A673 (cell line): ENCODE measurements around the gene EBPL. TPM values are rescaled to one million over a fixed set of nuclear protein-coding genes. Genes with fewer than 3 reads are reported as not detected.

Source experiments
- BruUV-seq: library from RNA; stranded (reverse); fragments of 400-500 nt; replicated peaks from 2 replicates; lab custom pipeline; 2021; lab: Mats Ljungman, UMichigan
- CTCF ChIA-PET: fragments of 300-600 bp; sonication (Branson Sonifier 250); formaldehyde crosslinking; loops from one replicate; lab custom pipeline; 2022; ENCODE audit warnings: antibody characterized with exemption; lab: Charles Lee
- POLR2A ChIA-PET: fragments of 300-600 bp; sonication (Branson Sonifier 250); formaldehyde crosslinking; loops from one replicate; lab custom pipeline; 2022; ENCODE audit warnings: antibody characterized with exemption; ENCODE audit not compliant: low non-redundant PET; lab: Charles Lee
- DNase-seq: peaks from one replicate; pipeline ENCODE4 v3.0.0-alpha.2; 2015; ENCODE audit warnings: low spot score
- H3K27ac ChIP-seq: fragments of 200-600 bp; sonication (generic); 2 replicates; pipeline ENCODE4 v1.5.1; 2016; ENCODE audit warnings: mixed run types, low read depth, mild to moderate bottlenecking, mixed read lengths, antibody characterized with exemption, low read length; ENCODE audit not compliant: poor library complexity, severe bottlenecking
- H3K27me3 ChIP-seq: fragments of 200-600 bp; sonication (generic); replicated peaks from 2 replicates; pipeline ENCODE4 v1.6.1; 2017; ENCODE audit warnings: mixed run types, low read depth, mild to moderate bottlenecking, mixed read lengths, antibody characterized with exemption, low read length; ENCODE audit not compliant: insufficient read depth, poor library complexity
- H3K36me3 ChIP-seq: fragments of 200-600 bp; sonication (generic); 2 replicates; pipeline ENCODE4 v1.6.1; 2016; ENCODE audit warnings: mixed run types, mild to moderate bottlenecking, mixed read lengths, antibody characterized with exemption, low read length; ENCODE audit not compliant: insufficient read depth, poor library complexity, severe bottlenecking
- H3K4me1 ChIP-seq: fragments of 200-600 bp; sonication (generic); 2 replicates; pipeline ENCODE4 v1.6.1; 2017; ENCODE audit warnings: mixed run types, mild to moderate bottlenecking, mixed read lengths, antibody characterized with exemption, low read length; ENCODE audit not compliant: insufficient read depth, poor library complexity, severe bottlenecking
- H3K4me3 ChIP-seq: fragments of 200-600 bp; sonication (generic); 2 replicates; pipeline ENCODE4 v1.5.1; 2016; ENCODE audit warnings: low read depth, mixed run types, mild to moderate bottlenecking, mixed read lengths, low read length; ENCODE audit not compliant: poor library complexity, severe bottlenecking
- H3K9me3 ChIP-seq: fragments of 200-600 bp; sonication (generic); 2 replicates; pipeline ENCODE4 v1.6.1; 2016; ENCODE audit warnings: mixed run types, low read depth, mild to moderate bottlenecking, mixed read lengths, antibody characterized with exemption, low read length; ENCODE audit not compliant: poor library complexity, severe bottlenecking
- EZH2 ChIP-seq: fragments of 200-600 bp; sonication (generic); IDR thresholded peaks from 2 replicates; pipeline ENCODE4 v1.6.1; 2017; ENCODE audit warnings: borderline replicate concordance, low read depth, mild to moderate bottlenecking, mixed read lengths, antibody characterized with exemption, low read length; ENCODE audit not compliant: poor library complexity, severe bottlenecking
- intact Hi-C: fragments of 100-400 bp; cut with micrococcal nuclease; formaldehyde crosslinking; loops from one replicate; pipeline ENCODE4 v1.10.0; 2022; ENCODE audit not compliant: unreplicated experiment
- total RNA-seq: library from RNA; stranded (reverse); gene quantifications from 2 replicates; pipeline ENCODE4 v1.2.3, GENCODE V29; 2021
- TF ChIP-seq, protein P1 (sequence below): fragments of 300-800, 200-600 bp; sonication (generic); conservative IDR thresholded peaks from 2 replicates; pipeline ENCODE4 v1.5.1; 2017; ENCODE audit warnings: low read depth, mild to moderate bottlenecking, antibody characterized with exemption, low read length, moderate library complexity, mixed read lengths

The EBPL gene
- total RNA-seq, 1 experiment from 2014 or later = 66.5 TPM

DNA sequence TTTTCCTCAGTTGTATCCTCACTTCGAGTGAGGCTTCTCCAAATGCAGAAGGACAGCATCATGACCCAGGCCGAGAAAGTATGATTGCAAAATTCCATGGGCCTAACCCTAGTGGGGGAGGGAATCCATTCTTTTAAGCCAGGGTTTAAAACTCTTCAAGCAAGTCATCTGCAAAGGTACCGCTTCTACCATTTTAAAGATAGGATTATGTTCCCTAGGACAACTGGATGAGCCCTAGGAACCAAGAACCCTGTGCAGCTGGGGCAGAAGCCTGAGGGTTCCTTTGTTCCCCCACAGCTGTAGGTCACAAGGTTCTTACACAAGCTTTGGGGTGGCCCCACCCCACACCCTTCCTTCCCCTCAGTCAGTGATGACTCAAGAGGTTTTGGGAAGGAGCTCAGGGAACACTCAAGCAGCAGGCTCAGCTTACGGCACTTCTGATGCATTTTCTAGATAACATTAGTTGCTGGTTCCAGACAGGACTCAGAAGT lies 49.4 kb downstream of the EBPL start:
- TF ChIP-seq EZH2 = no peak
- TF ChIP-seq, protein P1, sequence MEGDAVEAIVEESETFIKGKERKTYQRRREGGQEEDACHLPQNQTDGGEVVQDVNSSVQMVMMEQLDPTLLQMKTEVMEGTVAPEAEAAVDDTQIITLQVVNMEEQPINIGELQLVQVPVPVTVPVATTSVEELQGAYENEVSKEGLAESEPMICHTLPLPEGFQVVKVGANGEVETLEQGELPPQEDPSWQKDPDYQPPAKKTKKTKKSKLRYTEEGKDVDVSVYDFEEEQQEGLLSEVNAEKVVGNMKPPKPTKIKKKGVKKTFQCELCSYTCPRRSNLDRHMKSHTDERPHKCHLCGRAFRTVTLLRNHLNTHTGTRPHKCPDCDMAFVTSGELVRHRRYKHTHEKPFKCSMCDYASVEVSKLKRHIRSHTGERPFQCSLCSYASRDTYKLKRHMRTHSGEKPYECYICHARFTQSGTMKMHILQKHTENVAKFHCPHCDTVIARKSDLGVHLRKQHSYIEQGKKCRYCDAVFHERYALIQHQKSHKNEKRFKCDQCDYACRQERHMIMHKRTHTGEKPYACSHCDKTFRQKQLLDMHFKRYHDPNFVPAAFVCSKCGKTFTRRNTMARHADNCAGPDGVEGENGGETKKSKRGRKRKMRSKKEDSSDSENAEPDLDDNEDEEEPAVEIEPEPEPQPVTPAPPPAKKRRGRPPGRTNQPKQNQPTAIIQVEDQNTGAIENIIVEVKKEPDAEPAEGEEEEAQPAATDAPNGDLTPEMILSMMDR = no peak
- CTCF ChIA-PET = interaction anchor here (0.5 kb wide), 1 partner anchor 32 kb away, joined by 3 read pairs; no protein-coding TSS in a partner anchor
- POLR2A ChIA-PET = no interaction called here

DNA sequence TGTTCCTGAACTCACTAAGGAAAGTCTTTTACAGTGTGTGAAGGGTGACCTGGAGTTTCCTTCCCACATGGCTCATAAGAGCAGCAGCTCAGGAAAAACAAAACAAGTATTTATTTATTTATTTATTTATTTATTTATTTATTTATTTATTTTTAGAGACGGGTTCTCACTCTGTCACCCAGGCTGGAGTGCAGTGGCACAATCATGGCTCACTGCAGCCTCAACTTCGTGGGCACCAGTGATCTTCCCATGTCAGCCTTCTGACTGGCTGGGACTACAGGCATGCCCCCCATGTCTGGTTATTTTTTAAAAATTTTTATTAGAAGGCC lies 52.6 kb downstream of the EBPL start:
- TF ChIP-seq, protein P1 = no peak
- no peak for TF ChIP-seq EZH2
- intact Hi-C loops = no loop called here
- no peaks in the 10 kb centered on the region for H3K9me3 ChIP-seq
- H3K4me1 ChIP-seq = no peaks in the 10 kb centered on the region
- POLR2A ChIA-PET = no interaction called here
- H3K4me3 ChIP-seq = no peak overlapping the region
- DNase-seq = no peak
- no peaks in the 10 kb centered on the region for H3K36me3 ChIP-seq
- H3K27ac ChIP-seq = no peak overlapping the region
- CTCF ChIA-PET = no interaction called here
- no TSS peak for BruUV-seq
- H3K27me3 ChIP-seq = no peaks in the 10 kb centered on the region

More for the DNA sequence above, 49.4 kb downstream of the EBPL start:
- Histone ChIP-seq H3K9me3 (no peaks in the 10 kb centered on the region), H3K4me1 (no peaks in the 10 kb centered on the region), H3K4me3 (no peak overlapping the region), H3K36me3 (no peaks in the 10 kb centered on the region), H3K27me3 (no peaks in the 10 kb centered on the region), H3K27ac (no peak overlapping the region)
- no TSS peak for BruUV-seq
- intact Hi-C loops = no loop called here
- DNase-seq = no peak

DNA sequence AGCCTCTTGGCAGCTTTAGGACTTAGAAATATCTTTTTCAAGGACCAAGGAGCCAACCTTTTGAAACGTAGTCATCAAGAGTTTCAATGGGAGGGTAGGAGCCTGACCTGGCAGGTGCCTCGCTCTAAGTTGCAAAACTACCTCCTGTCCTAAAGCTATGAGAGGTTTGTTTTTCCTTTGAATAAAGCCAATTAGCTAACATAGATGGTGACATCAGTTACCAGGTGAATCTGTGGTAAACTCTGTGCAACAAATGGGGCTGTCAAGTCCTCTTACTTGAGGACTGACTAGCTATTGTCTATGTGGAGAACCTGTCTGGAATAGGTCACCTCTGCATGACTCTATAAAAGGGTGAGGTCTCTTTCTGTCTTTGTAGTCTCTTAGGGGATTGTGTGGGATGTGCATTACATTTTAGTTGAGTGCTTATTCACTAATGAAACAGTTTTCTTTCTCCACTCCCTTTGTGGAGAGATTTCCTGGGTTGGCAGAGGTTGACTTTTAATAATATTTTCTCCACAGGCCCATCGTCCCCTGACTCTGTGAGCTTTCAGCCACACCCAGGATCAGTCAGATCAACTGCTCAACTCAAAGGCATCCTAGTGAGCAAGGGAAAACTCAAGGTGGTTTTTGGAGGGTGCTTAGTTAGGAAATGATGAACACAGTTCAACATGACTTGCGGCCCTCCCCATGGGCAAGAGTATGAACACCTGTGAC lies 53.1 kb downstream of the EBPL start:
- no peaks in the 10 kb centered on the region for H3K4me1 ChIP-seq
- CTCF ChIA-PET = no interaction called here
- H3K4me3 ChIP-seq = no peak overlapping the region
- POLR2A ChIA-PET = no interaction called here
- no peak overlapping the region for H3K27ac ChIP-seq
- no peaks in the 10 kb centered on the region for H3K9me3 ChIP-seq
- DNase-seq = no peak
- TF ChIP-seq, protein P1 = no peak
- no peak for TF ChIP-seq EZH2
- H3K27me3 ChIP-seq = no peaks in the 10 kb centered on the region
- intact Hi-C loops = no loop called here
- H3K36me3 ChIP-seq = no peaks in the 10 kb centered on the region
- BruUV-seq = no TSS peak
